Measurements from ENCODE around the gene PCDHGB6. TPM values are rescaled to one million over a fixed set of nuclear protein-coding genes. Genes with fewer than 3 reads are reported as not detected.
A peak's percentile ranks its signal among the peaks of the same experiment; 100 is the strongest.

Gene PCDHGB6
- total RNA-seq, 2 donors from 2014 or later: 4.9 to 5.2 TPM

DNA sequence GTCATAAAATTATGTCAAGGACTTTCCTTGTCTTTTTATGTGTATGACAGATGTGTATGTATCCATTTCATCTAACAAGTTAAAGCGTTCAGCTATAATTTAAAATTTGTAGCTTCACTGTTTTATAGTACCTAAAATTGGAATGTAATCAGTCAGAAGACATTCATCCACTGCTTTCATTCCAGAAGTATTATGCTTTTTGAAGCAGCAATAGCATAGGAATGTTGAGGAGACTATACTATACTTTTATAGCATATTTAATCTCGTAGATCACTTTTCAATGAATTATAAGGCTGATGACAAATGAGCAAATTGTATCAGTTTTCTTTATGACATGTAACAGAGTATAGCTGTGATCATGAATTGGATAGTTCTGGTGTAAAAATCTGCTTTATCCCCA is 29.4 kb downstream of the PCDHGB6 start:
- intact Hi-C loops (cut with DNase I): no loop called here
- ATAC-seq (no peak), DNase-seq (no peak)

GRCh38 chr5:141439411-141440141 is 31.8 kb downstream of the PCDHGB6 start:
- ATAC-seq: no peak
- DNase-seq: no peak

GRCh38 chr5:141440341-141440740 is 32.5 kb downstream of the PCDHGB6 start:
- intact Hi-C loops (cut with DNase I): no loop called here
- no peak for ATAC-seq
- DNase-seq: no peak

More at GRCh38 chr5:141439411-141440141, 31.8 kb downstream of the PCDHGB6 start:
- intact Hi-C loops (cut with DNase I): no loop called here

GRCh38 chr5:141441571-141442170 is 33.9 kb downstream of the PCDHGB6 start:
- DNase-seq (no peak), ATAC-seq (peak; percentile 57 to 70)
- intact Hi-C loops (cut with DNase I): no loop called here

Other genes with a start within 250 kb of the PCDHGB6 start
- gene PCDHB7, start 235.4 kb upstream of the PCDHGB6 start, total RNA-seq: 1 to 10 TPM; 1.0 to 1.7 TPM
- gene PCDHB8, start 230.2 kb upstream of the PCDHGB6 start, total RNA-seq: 1 to 10 TPM; 2.6 to 6.1 TPM
- 1 to 10 TPM; 2.6 to 3.1 TPM for gene PCDHB16, start 225.6 kb upstream of the PCDHGB6 start, total RNA-seq
- gene PCDHB9, start 220.9 kb upstream of the PCDHGB6 start, total RNA-seq: 1 to 10 TPM; 2.5 to 4.3 TPM
- 1 to 10 TPM; 1.3 to 1.5 TPM for gene PCDHB10, start 215.7 kb upstream of the PCDHGB6 start, total RNA-seq
- gene PCDHB11, start 208.4 kb upstream of the PCDHGB6 start, total RNA-seq: 1 to 10 TPM; 1.8 to 3.3 TPM
- gene PCDHB12, start 199.3 kb upstream of the PCDHGB6 start, total RNA-seq: 1 to 10 TPM; 2.4 to 2.6 TPM
- 1 to 10 TPM; 3.5 to 5.3 TPM for gene PCDHB13, start 194.1 kb upstream of the PCDHGB6 start, total RNA-seq
- 1 to 10 TPM; 3.9 to 5.8 TPM for gene PCDHB14, start 184.7 kb upstream of the PCDHGB6 start, total RNA-seq
- gene PCDHB15, start 162.6 kb upstream of the PCDHGB6 start, total RNA-seq: 1 to 10 TPM; 4.5 to 5.7 TPM
- gene SLC25A2, start 104.0 kb upstream of the PCDHGB6 start, total RNA-seq: not detected
- 10 to 100 TPM; 86.3 to 93.5 TPM for gene TAF7, start 87.2 kb upstream of the PCDHGB6 start, total RNA-seq
- gene PCDHGA1, start 77.5 kb upstream of the PCDHGB6 start, total RNA-seq: 1 to 10 TPM; 1.4 to 1.8 TPM
- gene PCDHGA2, start 69.3 kb upstream of the PCDHGB6 start, total RNA-seq: 1 to 10 TPM; 4.5 to 7.3 TPM
- 1 to 10 TPM; 5.0 to 5.8 TPM for gene PCDHGA3, start 64.2 kb upstream of the PCDHGB6 start, total RNA-seq
- 1 to 10 TPM; 3.0 to 3.2 TPM for gene PCDHGB1, start 57.9 kb upstream of the PCDHGB6 start, total RNA-seq
- gene PCDHGA4, start 53.0 kb upstream of the PCDHGB6 start, total RNA-seq: 1 to 10 TPM; 4.0 to 4.3 TPM
- 1 to 10 TPM; 4.0 to 5.4 TPM for gene PCDHGB2, start 48.0 kb upstream of the PCDHGB6 start, total RNA-seq
- gene PCDHGA5, start 43.9 kb upstream of the PCDHGB6 start, total RNA-seq: 1 to 10 TPM; 3.5 to 4.3 TPM
- gene PCDHGB3, start 37.8 kb upstream of the PCDHGB6 start, total RNA-seq: 1 to 10 TPM; 3.9 to 4.6 TPM
- 1 to 10 TPM; 3.7 to 4.4 TPM for gene PCDHGA6, start 34.1 kb upstream of the PCDHGB6 start, total RNA-seq
- 1 to 10 TPM; 3.2 to 3.5 TPM for gene PCDHGA7, start 25.3 kb upstream of the PCDHGB6 start, total RNA-seq
- 1 to 10 TPM; 4.4 to 4.5 TPM for gene PCDHGB4, start 20.3 kb upstream of the PCDHGB6 start, total RNA-seq
- 1 to 10 TPM; 2.9 to 3.7 TPM for gene PCDHGA8, start 15.4 kb upstream of the PCDHGB6 start, total RNA-seq
- gene PCDHGB5, start 10.1 kb upstream of the PCDHGB6 start, total RNA-seq: 1 to 10 TPM; 6.4 to 7.7 TPM
- gene PCDHGA9, start 5.2 kb upstream of the PCDHGB6 start, total RNA-seq: 1 to 10 TPM; 3.6 to 4.0 TPM
- gene PCDHGA10, start 5.0 kb downstream of the PCDHGB6 start, total RNA-seq: 1 to 10 TPM; 3.3 to 4.6 TPM
- 1 to 10 TPM; 7.6 to 8.8 TPM for gene PCDHGB7, start 9.7 kb downstream of the PCDHGB6 start, total RNA-seq
- 1 to 10 TPM; 3.2 to 3.5 TPM for gene PCDHGA11, start 13.0 kb downstream of the PCDHGB6 start, total RNA-seq
- gene PCDHGA12, start 22.5 kb downstream of the PCDHGB6 start, total RNA-seq: 1 to 10 TPM; 4.5 to 6.5 TPM
- gene PCDHGC3, start 67.9 kb downstream of the PCDHGB6 start, total RNA-seq: 10 to 100 TPM; 33.7 to 39.1 TPM
- gene PCDHGC4, start 77.0 kb downstream of the PCDHGB6 start, total RNA-seq: 1 to 10 TPM; 1.4 to 1.7 TPM
- gene PCDHGC5, start 81.1 kb downstream of the PCDHGB6 start, total RNA-seq: 1 to 10 TPM in 1 of 2 donors, under 1 TPM in 1; 0.97 to 1.7 TPM
- gene DIAPH1, start 211.0 kb downstream of the PCDHGB6 start, total RNA-seq: 10 to 100 TPM; 25.9 to 39.4 TPM
- 10 to 100 TPM; 21.1 to 29.8 TPM for gene HDAC3, start 228.8 kb downstream of the PCDHGB6 start, total RNA-seq
- 1 to 10 TPM; 1.4 to 1.6 TPM for gene RELL2, start 229.0 kb downstream of the PCDHGB6 start, total RNA-seq
- gene FCHSD1, start 243.4 kb downstream of the PCDHGB6 start, total RNA-seq: 1 to 10 TPM; 6.1 to 7.3 TPM